DND-41 (cell line): ENCODE data around the gene ARMC9.

Source experiments
- EZH2 ChIP-seq: IDR thresholded peaks from 3 replicates; pipeline ENCODE4 v1.6.1; 2012; ENCODE audit warnings: borderline replicate concordance, low read depth, mild to moderate bottlenecking, moderate library complexity, low read length, inconsistent platforms; ENCODE audit not compliant: severe bottlenecking
- TF ChIP-seq, protein P1 (sequence below): IDR thresholded peaks from 2 replicates; pipeline ENCODE4 v1.5.1; 2012; ENCODE audit warnings: borderline replicate concordance, low read length, moderate library complexity, mild to moderate bottlenecking; ENCODE audit not compliant: poor library complexity, severe bottlenecking; ENCODE audit errors: extremely low read depth

DNA sequence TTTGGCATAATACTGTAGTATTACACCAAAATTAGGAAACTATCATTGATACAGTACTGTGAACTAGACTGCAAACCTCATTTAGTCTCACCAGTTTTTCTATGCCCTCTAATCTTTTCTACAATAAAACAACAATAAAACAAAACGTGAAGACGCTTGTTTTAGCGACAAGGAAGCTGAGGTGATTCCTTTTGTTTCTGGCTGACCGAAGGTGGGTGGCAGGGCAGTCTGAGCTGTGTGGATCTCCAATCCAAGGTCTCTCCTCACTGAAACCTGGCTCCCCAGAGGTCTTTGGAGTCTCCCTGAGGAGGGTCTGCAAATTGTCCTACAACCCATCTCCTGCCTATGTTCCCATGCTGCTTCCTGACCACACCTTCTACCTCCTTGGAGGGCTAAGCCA is 59.3 kb downstream of the ARMC9 start:
- TF ChIP-seq, protein P1, sequence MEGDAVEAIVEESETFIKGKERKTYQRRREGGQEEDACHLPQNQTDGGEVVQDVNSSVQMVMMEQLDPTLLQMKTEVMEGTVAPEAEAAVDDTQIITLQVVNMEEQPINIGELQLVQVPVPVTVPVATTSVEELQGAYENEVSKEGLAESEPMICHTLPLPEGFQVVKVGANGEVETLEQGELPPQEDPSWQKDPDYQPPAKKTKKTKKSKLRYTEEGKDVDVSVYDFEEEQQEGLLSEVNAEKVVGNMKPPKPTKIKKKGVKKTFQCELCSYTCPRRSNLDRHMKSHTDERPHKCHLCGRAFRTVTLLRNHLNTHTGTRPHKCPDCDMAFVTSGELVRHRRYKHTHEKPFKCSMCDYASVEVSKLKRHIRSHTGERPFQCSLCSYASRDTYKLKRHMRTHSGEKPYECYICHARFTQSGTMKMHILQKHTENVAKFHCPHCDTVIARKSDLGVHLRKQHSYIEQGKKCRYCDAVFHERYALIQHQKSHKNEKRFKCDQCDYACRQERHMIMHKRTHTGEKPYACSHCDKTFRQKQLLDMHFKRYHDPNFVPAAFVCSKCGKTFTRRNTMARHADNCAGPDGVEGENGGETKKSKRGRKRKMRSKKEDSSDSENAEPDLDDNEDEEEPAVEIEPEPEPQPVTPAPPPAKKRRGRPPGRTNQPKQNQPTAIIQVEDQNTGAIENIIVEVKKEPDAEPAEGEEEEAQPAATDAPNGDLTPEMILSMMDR, result no peak
- no peak for TF ChIP-seq EZH2
